ENCODE results near the gene MDN1.

- no peak for TF ChIP-seq POLR2A (IDR thresholded peaks at IDR 0.05)
- TF ChIP-seq CTCF (IDR thresholded peaks at IDR 0.05) = no peak
- TF ChIP-seq EP300 (IDR thresholded peaks at IDR 0.05) = no peak
- TF ChIP-seq POLR2AphosphoS5 (IDR thresholded peaks at IDR 0.05) = no peak
These were observed 143.4 kb downstream of the MDN1 start for GRCh38 chr6:89675949-89676748.

Data from sigmoid colon (tissue), 4 donors.